ENCODE results near the gene ANO2.
A peak's percentile ranks its signal among the peaks of the same experiment; 100 is the strongest.

Gene ANO2

GRCh38 chr12:5807514-5808219, 137.4 kb downstream of the ANO2 start:
- DNase-seq = no peak

- no peak for DNase-seq
These were observed 138.0 kb downstream of the ANO2 start for GRCh38 chr12:5807090-5807414.

- DNase-seq = no peak
These were observed 138.5 kb downstream of the ANO2 start for GRCh38 chr12:5806371-5807089.

- no peak for DNase-seq
These were observed 141.5 kb downstream of the ANO2 start for GRCh38 chr12:5803532-5803931.

- DNase-seq = no peak
These were observed 146.6 kb downstream of the ANO2 start for GRCh38 chr12:5798242-5799015.

- DNase-seq = no peak
These were observed 147.4 kb downstream of the ANO2 start for GRCh38 chr12:5797661-5798060.

- DNase-seq = no peak
These were observed 148.2 kb downstream of the ANO2 start for GRCh38 chr12:5796959-5797225.

GRCh38 chr12:5796171-5796958, 148.7 kb downstream of the ANO2 start:
- peak; percentile 36 to 41 for DNase-seq

- DNase-seq = no peak
These were observed 150.9 kb downstream of the ANO2 start for GRCh38 chr12:5794156-5794555.

GRCh38 chr12:5792343-5792742, 152.7 kb downstream of the ANO2 start:
- no peak for DNase-seq

GRCh38 chr12:5789469-5789968, 155.5 kb downstream of the ANO2 start:
- no peak for DNase-seq

- DNase-seq = no peak
These were observed 157.2 kb downstream of the ANO2 start for GRCh38 chr12:5787828-5788227.

- DNase-seq = no peak
These were observed 159.5 kb downstream of the ANO2 start for GRCh38 chr12:5785601-5786000.

GRCh38 chr12:5784462-5785130, 160.5 kb downstream of the ANO2 start:
- DNase-seq = no peak

- no peak for DNase-seq
These were observed 161.7 kb downstream of the ANO2 start for GRCh38 chr12:5783289-5783920.

- no peak for DNase-seq
These were observed 164.5 kb downstream of the ANO2 start for GRCh38 chr12:5780536-5780935.

- DNase-seq = no peak
These were observed 165.7 kb downstream of the ANO2 start for GRCh38 chr12:5779401-5779800.

GRCh38 chr12:5778821-5779220, 166.2 kb downstream of the ANO2 start:
- no peak for DNase-seq

- DNase-seq = no peak
These were observed 167.6 kb downstream of the ANO2 start for GRCh38 chr12:5777451-5777850.

- no peak for DNase-seq
These were observed 169.0 kb downstream of the ANO2 start for GRCh38 chr12:5776091-5776490.

GRCh38 chr12:5773550-5773949, 171.5 kb downstream of the ANO2 start:
- DNase-seq = no peak

- no peak for DNase-seq
These were observed 173.3 kb downstream of the ANO2 start for GRCh38 chr12:5771756-5772155.
